Natural killer cell (primary cell): ENCODE results near the gene TMEM89. TPM values are rescaled to one million over a fixed set of nuclear protein-coding genes. Genes with fewer than 3 reads are reported as not detected.

ENCODE experiments used
- ATAC-seq, 3 donors: fragments of 150-1000 bp in 2 of 3; fragments of 200-7000 bp in 1 of 3; cut with Tn5 transposase; 1 replicate in 1 of 3; 2 replicates in 2 of 3; pipeline ENCODE4 v1.10.0; 2021; ENCODE audit warnings: mild to moderate bottlenecking in 2 of 3, moderate library complexity in 2 of 3
- DNase-seq, 2 donors: peaks; one replicate each; pipeline versions ENCODE4 v3.0.0 to v3.0.0-alpha.2; 2013 to 2021; ENCODE audit warnings: mixed read lengths in 1 of 2
- H3K27ac ChIP-seq: one replicate; pipeline ENCODE4 v1.5.1; 2013; ENCODE audit warnings: mild to moderate bottlenecking, low read length
- H3K27me3 ChIP-seq: one replicate; pipeline ENCODE4 v1.6.1; 2013; ENCODE audit warnings: low read length; ENCODE audit not compliant: control insufficient read depth, insufficient read depth
- H3K36me3 ChIP-seq: one replicate; pipeline ENCODE4 v1.6.1; 2013; ENCODE audit warnings: low read length; ENCODE audit not compliant: control insufficient read depth, insufficient read depth
- H3K4me1 ChIP-seq: one replicate; pipeline ENCODE4 v1.6.1; 2013; ENCODE audit warnings: low read length; ENCODE audit not compliant: control insufficient read depth, insufficient read depth
- H3K4me3 ChIP-seq: one replicate; pipeline ENCODE4 v1.5.1; 2013; ENCODE audit warnings: low read length
- H3K9me3 ChIP-seq: one replicate; pipeline ENCODE4 v1.6.1; 2013; ENCODE audit warnings: low read length; ENCODE audit not compliant: control insufficient read depth, insufficient read depth
- H3K27ac Mint-ChIP-seq, 2 donors: one replicate each; pipeline ENCODE4 v1.8.0; 2022; ENCODE audit warnings: mild to moderate bottlenecking in 2 of 2, mixed read lengths in 2 of 2, moderate library complexity in 1 of 2
- H3K27me3 Mint-ChIP-seq, 2 donors: one replicate each; pipeline ENCODE4 v1.8.0; 2022; ENCODE audit warnings: low read depth in 2 of 2, mixed read lengths in 2 of 2
- H3K36me3 Mint-ChIP-seq: one replicate; pipeline ENCODE4 v1.8.0; 2022; ENCODE audit warnings: mixed read lengths
- H3K4me1 Mint-ChIP-seq, 2 donors: one replicate each; pipeline ENCODE4 v1.8.0; 2022; ENCODE audit warnings: mixed read lengths in 2 of 2
- H3K4me3 Mint-ChIP-seq: one replicate; pipeline ENCODE4 v1.8.0; 2022; ENCODE audit warnings: mild to moderate bottlenecking, moderate library complexity, mixed read lengths
- H3K9me3 Mint-ChIP-seq, 2 donors: one replicate each; pipeline ENCODE4 v1.8.0; 2022; ENCODE audit warnings: mixed read lengths in 2 of 2
- WGBS: methylation state at CpG from one replicate; pipeline ENCODE4 v1.1.7; 2013; ENCODE audit warnings: missing lambda C conversion rate; ENCODE audit not compliant: insufficient coverage; 5-methylcytosine and 5-hydroxymethylcytosine counted together
- intact Hi-C: fragments of 100-400 bp; cut with micrococcal nuclease; formaldehyde crosslinking; loops from one replicate; pipeline ENCODE4 v1.14.2; 2022
- total RNA-seq, 4 donors: library from RNA; stranded (reverse); fragments of 120-200 nt in 1 of 4; gene quantifications; one replicate each; pipeline versions ENCODE4 v1.2.3 to v1.2.4, GENCODE V29; 2013 to 2022
- TF ChIP-seq, protein P1 (sequence below): fragments of 200-600 bp; IDR thresholded peaks from one replicate; pipeline ENCODE4 v1.8.0; 2022; ENCODE audit warnings: antibody characterized with exemption

TMEM89 gene
- total RNA-seq, 3 donors from 2014 or later (not counting 1 experiment from before 2014, with no cell fraction given): not detected

DNA sequence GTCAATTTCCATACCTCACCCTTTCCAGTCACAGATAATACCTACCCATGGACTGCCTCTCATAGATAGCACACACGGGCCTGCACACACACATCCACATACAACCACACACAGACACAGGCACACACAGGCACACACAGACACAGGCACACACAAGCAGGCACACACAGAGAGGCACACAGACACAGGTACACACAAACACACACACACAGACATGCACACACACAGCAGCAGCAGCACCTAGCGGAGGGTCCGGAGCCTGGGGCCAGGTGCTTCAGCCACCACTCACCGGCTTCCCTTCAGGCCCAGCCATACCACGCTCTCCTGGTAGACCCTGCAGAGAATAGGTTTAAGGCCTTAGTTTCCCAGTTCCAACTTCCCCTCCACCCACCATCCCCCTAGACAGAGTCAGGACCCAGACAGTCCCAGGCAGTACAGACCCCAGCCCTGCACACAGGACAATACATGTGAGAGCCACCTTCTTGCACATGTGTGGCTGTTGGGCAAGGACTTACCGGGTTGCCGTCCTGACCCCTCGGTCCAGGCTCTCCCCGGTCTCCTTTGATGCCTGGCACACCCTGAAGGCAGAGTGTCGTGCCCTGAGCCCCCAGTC is 47.5 kb downstream of the TMEM89 start:
- no peak overlapping the region for H3K27ac Mint-ChIP-seq

DNA sequence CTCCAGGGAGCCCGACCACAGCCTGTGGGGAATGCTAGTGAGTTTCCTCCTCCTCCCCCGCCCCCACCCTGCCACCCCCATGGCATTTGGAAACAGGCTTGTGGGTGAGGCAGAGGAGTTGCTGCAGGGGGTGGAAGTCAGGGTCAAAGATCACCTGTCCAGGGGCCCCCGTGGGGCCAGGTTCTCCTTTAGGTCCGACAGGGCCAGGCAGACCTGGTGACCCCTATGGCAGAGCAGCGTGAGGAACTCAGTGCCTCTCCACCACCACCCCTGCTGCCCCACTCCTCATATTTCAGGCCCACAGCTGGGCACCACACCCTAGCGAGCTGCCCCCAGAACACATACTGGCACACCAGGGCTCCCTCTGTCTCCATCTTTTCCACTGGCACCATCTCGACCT is 49.1 kb downstream of the TMEM89 start:
- H3K4me3 ChIP-seq: no peak overlapping the region
- no peaks in the 10 kb centered on the region for H3K27me3 Mint-ChIP-seq
- H3K9me3 Mint-ChIP-seq: no peaks in the 10 kb centered on the region
- H3K4me1 Mint-ChIP-seq: no peaks in the 10 kb centered on the region
- no peak overlapping the region for H3K27ac Mint-ChIP-seq
- WGBS: 90% methylated on average over 5 of the region's 7 CpGs
- no peaks in the 10 kb centered on the region for H3K36me3 Mint-ChIP-seq
- no peak overlapping the region for H3K4me3 Mint-ChIP-seq
- H3K27ac ChIP-seq: no peak overlapping the region
- TF ChIP-seq, protein P1, sequence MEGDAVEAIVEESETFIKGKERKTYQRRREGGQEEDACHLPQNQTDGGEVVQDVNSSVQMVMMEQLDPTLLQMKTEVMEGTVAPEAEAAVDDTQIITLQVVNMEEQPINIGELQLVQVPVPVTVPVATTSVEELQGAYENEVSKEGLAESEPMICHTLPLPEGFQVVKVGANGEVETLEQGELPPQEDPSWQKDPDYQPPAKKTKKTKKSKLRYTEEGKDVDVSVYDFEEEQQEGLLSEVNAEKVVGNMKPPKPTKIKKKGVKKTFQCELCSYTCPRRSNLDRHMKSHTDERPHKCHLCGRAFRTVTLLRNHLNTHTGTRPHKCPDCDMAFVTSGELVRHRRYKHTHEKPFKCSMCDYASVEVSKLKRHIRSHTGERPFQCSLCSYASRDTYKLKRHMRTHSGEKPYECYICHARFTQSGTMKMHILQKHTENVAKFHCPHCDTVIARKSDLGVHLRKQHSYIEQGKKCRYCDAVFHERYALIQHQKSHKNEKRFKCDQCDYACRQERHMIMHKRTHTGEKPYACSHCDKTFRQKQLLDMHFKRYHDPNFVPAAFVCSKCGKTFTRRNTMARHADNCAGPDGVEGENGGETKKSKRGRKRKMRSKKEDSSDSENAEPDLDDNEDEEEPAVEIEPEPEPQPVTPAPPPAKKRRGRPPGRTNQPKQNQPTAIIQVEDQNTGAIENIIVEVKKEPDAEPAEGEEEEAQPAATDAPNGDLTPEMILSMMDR: no peak
- no peaks in the 10 kb centered on the region for H3K9me3 ChIP-seq
- H3K4me1 ChIP-seq: no peaks in the 10 kb centered on the region
- H3K36me3 ChIP-seq: no peaks in the 10 kb centered on the region
- intact Hi-C loops: no loop called here
- ATAC-seq (no peak), DNase-seq (no peak)
- H3K27me3 ChIP-seq: no peaks in the 10 kb centered on the region

More for the DNA sequence above, 47.5 kb downstream of the TMEM89 start:
- no peaks in the 10 kb centered on the region for H3K9me3 Mint-ChIP-seq
- H3K9me3 ChIP-seq: no peaks in the 10 kb centered on the region
- no peaks in the 10 kb centered on the region for H3K27me3 Mint-ChIP-seq
- H3K36me3 ChIP-seq: no peaks in the 10 kb centered on the region
- intact Hi-C loops: no loop called here
- ATAC-seq (no peak), DNase-seq (no peak)
- H3K27ac ChIP-seq: no peak overlapping the region
- no peaks in the 10 kb centered on the region for H3K4me1 Mint-ChIP-seq
- TF ChIP-seq, protein P1: no peak
- no peaks in the 10 kb centered on the region for H3K27me3 ChIP-seq
- no peak overlapping the region for H3K4me3 ChIP-seq
- H3K36me3 Mint-ChIP-seq: no peaks in the 10 kb centered on the region
- no peaks in the 10 kb centered on the region for H3K4me1 ChIP-seq
- no peak overlapping the region for H3K4me3 Mint-ChIP-seq
- WGBS: 93% methylated on average over 10 of the region's 10 CpGs

GRCh38 chr3:48571938-48572337 is 49.6 kb downstream of the TMEM89 start:
- TF ChIP-seq, protein P1: no peak
- H3K27me3 Mint-ChIP-seq: no peaks in the 10 kb centered on the region
- H3K36me3 ChIP-seq: no peaks in the 10 kb centered on the region
- no peaks in the 10 kb centered on the region for H3K36me3 Mint-ChIP-seq
- H3K27ac Mint-ChIP-seq: no peak overlapping the region
- no peak overlapping the region for H3K27ac ChIP-seq
- ATAC-seq: no peak
- H3K4me3 ChIP-seq: no peak overlapping the region
- no peak for DNase-seq
- intact Hi-C loops: no loop called here
- H3K4me3 Mint-ChIP-seq: no peak overlapping the region
- H3K9me3 Mint-ChIP-seq: no peaks in the 10 kb centered on the region
- H3K27me3 ChIP-seq: no peaks in the 10 kb centered on the region
- no peaks in the 10 kb centered on the region for H3K9me3 ChIP-seq
- no peaks in the 10 kb centered on the region for H3K4me1 Mint-ChIP-seq
- WGBS: 92% methylated on average over 12 of the region's 12 CpGs
- no peaks in the 10 kb centered on the region for H3K4me1 ChIP-seq

Other genes with a start within 250 kb of the TMEM89 start
- gene FBXW12, start 249.6 kb downstream of the TMEM89 start, total RNA-seq: under 1 TPM in 1 of 3 donors, not detected in 2; 0.25 TPM
- 1 to 10 TPM; 4.3 to 5.0 (median 4.4) TPM for gene PLXNB1, start 191.7 kb downstream of the TMEM89 start, total RNA-seq
- 1 to 10 TPM; 4.4 to 8.8 (median 6.8) TPM for gene CCDC51, start 181.7 kb downstream of the TMEM89 start, total RNA-seq
- gene TMA7, start 181.5 kb downstream of the TMEM89 start, total RNA-seq: 100 to 1,000 TPM; 192 to 239 (median 229) TPM
- gene ATRIP, start 175.0 kb downstream of the TMEM89 start, total RNA-seq: 10 to 100 TPM in 2 of 3 donors, 1 to 10 TPM in 1; 8.5 to 11.0 (median 10.6) TPM
- gene SHISA5, start 117.6 kb downstream of the TMEM89 start, total RNA-seq: 100 to 1,000 TPM; 211 to 237 (median 218) TPM
- gene PFKFB4, start 65.0 kb downstream of the TMEM89 start, total RNA-seq: 1 to 10 TPM; 2.4 to 4.3 (median 3.6) TPM
- gene UCN2, start 58.0 kb downstream of the TMEM89 start, total RNA-seq: not detected
- 1 to 10 TPM in 2 of 3 donors, under 1 TPM in 1; 0.54 to 1.7 (median 1.4) TPM for gene COL7A1, start 26.4 kb downstream of the TMEM89 start, total RNA-seq
- 100 to 1,000 TPM; 117 to 139 (median 124) TPM for gene UQCRC1, start 12.1 kb downstream of the TMEM89 start, total RNA-seq
- gene SLC26A6, start 13.7 kb upstream of the TMEM89 start, total RNA-seq: 10 to 100 TPM; 25.8 to 37.6 (median 32.3) TPM
- gene CELSR3, start 41.1 kb upstream of the TMEM89 start, total RNA-seq: 1 to 10 TPM; 2.0 to 3.4 (median 2.6) TPM
- 10 to 100 TPM; 12.2 to 14.1 (median 12.8) TPM for gene NCKIPSD, start 64.1 kb upstream of the TMEM89 start, total RNA-seq
- 100 to 1,000 TPM; 140 to 151 (median 148) TPM for gene IP6K2, start 95.5 kb upstream of the TMEM89 start, total RNA-seq
- gene PRKAR2A, start 226.1 kb upstream of the TMEM89 start, total RNA-seq: 10 to 100 TPM; 40.5 to 43.5 (median 42.7) TPM